IMR-90 (cell line): ENCODE results near the gene ARMH3. TPM values are rescaled to one million over a fixed set of nuclear protein-coding genes. Genes with fewer than 3 reads are reported as not detected.
"Not testable (repeated sequence)": the region's sequence is repeated elsewhere in the genome, so short reads cannot be mapped to it uniquely, and the experiment has no call there.

ENCODE experiments used
- ATAC-seq: fragments of 200-7000 bp; cut with Tn5 transposase; 2 replicates; pipeline ENCODE4 v1.9.1; 2020; ENCODE audit warnings: low read depth, mild to moderate bottlenecking, moderate library complexity
- BruUV-seq: library from RNA; stranded (reverse); fragments of 400-500 nt; replicated peaks from 2 replicates; lab custom pipeline; 2021; lab: Mats Ljungman, UMichigan
- CTCF ChIA-PET: fragments of 300-600 bp; formaldehyde crosslinking; extraction: SDS; loops from one replicate; lab custom pipeline; 2021; ENCODE audit warnings: antibody characterized with exemption; lab: Yijun Ruan, JAX
- POLR2A ChIA-PET: fragments of 300-600 bp; sonication (Branson Sonifier 250); formaldehyde crosslinking; loops from one replicate; lab custom pipeline; 2022; ENCODE audit warnings: antibody characterized with exemption; ENCODE audit not compliant: unreplicated experiment; lab: Charles Lee
- DNase-seq: peaks from one replicate; pipeline ENCODE4 v3.0.0; 2013
- H2AFZ ChIP-seq: replicated peaks from 2 replicates; pipeline ENCODE3; 2013; ENCODE audit warnings: low read length, mild to moderate bottlenecking; ENCODE audit not compliant: poor library complexity
- H2AK5ac ChIP-seq: 2 replicates; pipeline ENCODE4 v1.6.1; 2013; ENCODE audit warnings: low read depth, low read length, inconsistent platforms
- H2AK9ac ChIP-seq: replicated peaks from 2 replicates; pipeline ENCODE3; 2013; ENCODE audit warnings: mild to moderate bottlenecking, low read depth, low read length, moderate library complexity; ENCODE audit not compliant: poor library complexity
- H2BK120ac ChIP-seq: 2 replicates; pipeline ENCODE4 v1.6.1; 2013; ENCODE audit warnings: low read depth, low read length, inconsistent platforms
- H2BK15ac ChIP-seq: 3 replicates; pipeline ENCODE4 v1.6.1; 2013; ENCODE audit warnings: low read depth, low read length, inconsistent platforms
- H2BK20ac ChIP-seq: 2 replicates; pipeline ENCODE4 v1.6.1; 2013; ENCODE audit warnings: low read depth, mild to moderate bottlenecking, inconsistent platforms, low read length, moderate library complexity
- H2BK5ac ChIP-seq: 2 replicates; pipeline ENCODE4 v1.6.1; 2013; ENCODE audit warnings: mild to moderate bottlenecking, low read depth, low read length, inconsistent platforms; ENCODE audit not compliant: poor library complexity, severe bottlenecking
- H3K14ac ChIP-seq: replicated peaks from 2 replicates; pipeline ENCODE4 v1.6.1; 2013; ENCODE audit warnings: low read depth, low read length, inconsistent platforms
- H3K18ac ChIP-seq: 2 replicates; pipeline ENCODE4 v1.6.1; 2013; ENCODE audit warnings: low read depth, low read length, control low read depth
- H3K23ac ChIP-seq: 2 replicates; pipeline ENCODE4 v1.6.1; 2013; ENCODE audit warnings: low read depth, low read length, inconsistent platforms
- H3K27ac ChIP-seq: 2 replicates; pipeline ENCODE4 v1.5.1; 2013; ENCODE audit warnings: mild to moderate bottlenecking, control low read depth, low read length; ENCODE audit not compliant: insufficient read depth
- H3K27me3 ChIP-seq: 2 replicates; pipeline ENCODE4 v1.6.1; 2013; ENCODE audit warnings: low read length; ENCODE audit not compliant: control insufficient read depth, insufficient read depth
- H3K36me3 ChIP-seq: 2 replicates; pipeline ENCODE4 v1.6.1; 2013; ENCODE audit warnings: low read length, mixed read lengths; ENCODE audit not compliant: control insufficient read depth, insufficient read depth
- H3K4ac ChIP-seq: 2 replicates; pipeline ENCODE4 v1.6.1; 2013; ENCODE audit warnings: low read depth, low read length, inconsistent platforms
- H3K4me1 ChIP-seq: 2 replicates; pipeline ENCODE4 v1.6.1; 2013; ENCODE audit warnings: low read length, mixed read lengths; ENCODE audit not compliant: control insufficient read depth, insufficient read depth
- H3K4me2 ChIP-seq: 2 replicates; pipeline ENCODE4 v1.6.1; 2013; ENCODE audit warnings: low read depth, mild to moderate bottlenecking, control low read depth, low read length, moderate library complexity
- H3K4me3 ChIP-seq: 2 replicates; pipeline ENCODE4 v1.5.1; 2013; ENCODE audit warnings: low read depth, mild to moderate bottlenecking, control low read depth, low read length, moderate library complexity; ENCODE audit not compliant: insufficient read depth
- H3K56ac ChIP-seq: 2 replicates; pipeline ENCODE4 v1.6.1; 2013; ENCODE audit warnings: low read length, inconsistent platforms; ENCODE audit not compliant: insufficient read depth; ENCODE audit errors: extremely low read depth
- H3K79me1 ChIP-seq, 2 experiments: 2 replicates each; pipeline ENCODE4 v1.6.1; 2013; ENCODE audit warnings: low read length in 2 of 2, inconsistent platforms in 1 of 2, low read depth in 1 of 2
- H3K9ac ChIP-seq: 2 replicates; pipeline ENCODE4 v1.6.1; 2013; ENCODE audit warnings: low read depth, low read length, control low read depth
- H3K9me1 ChIP-seq: 2 replicates; pipeline ENCODE4 v1.6.1; 2013; ENCODE audit warnings: low read length, inconsistent platforms; ENCODE audit not compliant: insufficient read depth
- H3K9me3 ChIP-seq: 2 replicates; pipeline ENCODE4 v1.6.1; 2013; ENCODE audit warnings: low read length; ENCODE audit not compliant: control insufficient read depth, insufficient read depth
- H4K20me1 ChIP-seq: 2 replicates; pipeline ENCODE4 v1.6.1; 2013; ENCODE audit warnings: low read length, inconsistent platforms; ENCODE audit not compliant: insufficient read depth
- H4K5ac ChIP-seq: 2 replicates; pipeline ENCODE4 v1.6.1; 2013; ENCODE audit warnings: mild to moderate bottlenecking, low read depth, low read length, control low read depth
- H4K8ac ChIP-seq, 2 experiments: 2 replicates each; pipeline ENCODE4 v1.6.1; 2013; ENCODE audit warnings: low read depth in 2 of 2, low read length in 2 of 2, control low read depth in 1 of 2, inconsistent platforms in 1 of 2
- H4K91ac ChIP-seq: 2 replicates; pipeline ENCODE4 v1.6.1; 2013; ENCODE audit warnings: low read depth, low read length, inconsistent platforms; ENCODE audit not compliant: insufficient read depth
- CEBPB ChIP-seq: IDR thresholded peaks from 2 replicates; pipeline ENCODE4 v1.6.1; 2012; ENCODE audit warnings: low read depth, low read length, improper control_type of control experiment
- CHD1 ChIP-seq: IDR thresholded peaks from 2 replicates; pipeline ENCODE4 v1.6.1; 2012; ENCODE audit warnings: low read depth, low read length, improper control_type of control experiment
- MAFK ChIP-seq: IDR thresholded peaks from 2 replicates; pipeline ENCODE4 v1.6.1; 2012; ENCODE audit warnings: low read depth, low read length, improper control_type of control experiment
- MAZ ChIP-seq: IDR thresholded peaks from 2 replicates; pipeline ENCODE4 v1.6.1; 2012; ENCODE audit warnings: low read depth, mild to moderate bottlenecking, low read length, improper control_type of control experiment, moderate library complexity, borderline replicate concordance
- POLR2A ChIP-seq: IDR thresholded peaks from 2 replicates; pipeline ENCODE4 v1.6.1; 2012; ENCODE audit warnings: mild to moderate bottlenecking, low read depth, low read length
- WGBS, 2 experiments: methylation state at CpG; one replicate each; pipeline versions ENCODE4 v1.1.5 to v1.1.7; 2013; ENCODE audit warnings: missing lambda C conversion rate in 2 of 2; ENCODE audit not compliant: insufficient read length in 1 of 2; ENCODE audit errors: extremely low coverage in 2 of 2; 5-methylcytosine and 5-hydroxymethylcytosine counted together
- dilution Hi-C: fragments of 300-500 bp; cut with HindIII; formaldehyde crosslinking; loops from one replicate; pipeline ENCODE4 v1.14.3; 2018; ENCODE audit warnings: low sequenced_read_pairs; ENCODE audit not compliant: unreplicated experiment
- in situ Hi-C: fragments of 300-500 bp; cut with MboI; formaldehyde crosslinking; loops from 3 replicates; pipeline ENCODE4 v1.14.3; 2019; ENCODE audit warnings: low sequenced_read_pairs, inconsistent platforms, mixed read lengths
- intact Hi-C: fragments of 100-400 bp; cut with micrococcal nuclease; formaldehyde crosslinking; loops from 2 replicates; pipeline ENCODE4 v1.10.0; 2022
- polyA plus RNA-seq, 3 experiments: library from polyadenylated mRNA; depleted of rRNA; stranded (reverse); fragments of >200 nt; gene quantifications; 2 replicates each; pipeline ENCODE4 v1.2.3, GENCODE V29; 2012; ENCODE audit warnings: low replicate concordance in 1 of 3
- total RNA-seq: library from RNA; depleted of rRNA; stranded (reverse); fragments of >200 nt; gene quantifications from 2 replicates; pipeline ENCODE4 v1.2.3, GENCODE V29; 2012
- TF ChIP-seq, protein P1 (sequence below): conservative IDR thresholded peaks from 2 replicates; pipeline ENCODE4 v1.5.1; 2012; ENCODE audit warnings: mild to moderate bottlenecking, low read depth, low read length, improper control_type of control experiment

The ARMH3 gene
- total and polyA plus RNA-seq, 2 of the 4 experiments (the other 2 are of a cell fraction) = 12.1 to 13.1 TPM

DNA sequence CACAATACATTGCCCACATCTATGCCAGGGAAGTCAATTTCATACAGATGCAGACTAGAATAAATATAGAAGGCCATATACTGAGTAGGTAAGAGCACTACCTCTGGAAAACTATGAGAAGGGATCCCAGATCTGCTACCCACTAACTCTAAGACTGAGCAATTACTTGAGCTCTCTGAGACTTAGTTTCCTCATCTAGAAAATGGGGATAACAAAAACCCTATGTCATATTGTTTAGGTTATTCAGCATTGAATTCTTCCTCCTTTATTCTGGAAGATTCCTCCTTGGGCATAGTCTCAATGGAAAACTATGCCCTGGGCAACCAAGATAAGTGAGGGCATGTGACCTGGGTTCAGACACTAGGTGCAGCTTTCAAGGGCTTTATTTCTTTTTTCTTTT is 4.0 kb upstream of the ARMH3 start:
- TF ChIP-seq POLR2A = no peak
- TF ChIP-seq MAFK = no peak
- TF ChIP-seq, protein P1, sequence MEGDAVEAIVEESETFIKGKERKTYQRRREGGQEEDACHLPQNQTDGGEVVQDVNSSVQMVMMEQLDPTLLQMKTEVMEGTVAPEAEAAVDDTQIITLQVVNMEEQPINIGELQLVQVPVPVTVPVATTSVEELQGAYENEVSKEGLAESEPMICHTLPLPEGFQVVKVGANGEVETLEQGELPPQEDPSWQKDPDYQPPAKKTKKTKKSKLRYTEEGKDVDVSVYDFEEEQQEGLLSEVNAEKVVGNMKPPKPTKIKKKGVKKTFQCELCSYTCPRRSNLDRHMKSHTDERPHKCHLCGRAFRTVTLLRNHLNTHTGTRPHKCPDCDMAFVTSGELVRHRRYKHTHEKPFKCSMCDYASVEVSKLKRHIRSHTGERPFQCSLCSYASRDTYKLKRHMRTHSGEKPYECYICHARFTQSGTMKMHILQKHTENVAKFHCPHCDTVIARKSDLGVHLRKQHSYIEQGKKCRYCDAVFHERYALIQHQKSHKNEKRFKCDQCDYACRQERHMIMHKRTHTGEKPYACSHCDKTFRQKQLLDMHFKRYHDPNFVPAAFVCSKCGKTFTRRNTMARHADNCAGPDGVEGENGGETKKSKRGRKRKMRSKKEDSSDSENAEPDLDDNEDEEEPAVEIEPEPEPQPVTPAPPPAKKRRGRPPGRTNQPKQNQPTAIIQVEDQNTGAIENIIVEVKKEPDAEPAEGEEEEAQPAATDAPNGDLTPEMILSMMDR = no peak
- TF ChIP-seq CHD1 = no peak
- TF ChIP-seq CEBPB = no peak
- no peak for TF ChIP-seq MAZ
- BruUV-seq = no TSS peak

DNA sequence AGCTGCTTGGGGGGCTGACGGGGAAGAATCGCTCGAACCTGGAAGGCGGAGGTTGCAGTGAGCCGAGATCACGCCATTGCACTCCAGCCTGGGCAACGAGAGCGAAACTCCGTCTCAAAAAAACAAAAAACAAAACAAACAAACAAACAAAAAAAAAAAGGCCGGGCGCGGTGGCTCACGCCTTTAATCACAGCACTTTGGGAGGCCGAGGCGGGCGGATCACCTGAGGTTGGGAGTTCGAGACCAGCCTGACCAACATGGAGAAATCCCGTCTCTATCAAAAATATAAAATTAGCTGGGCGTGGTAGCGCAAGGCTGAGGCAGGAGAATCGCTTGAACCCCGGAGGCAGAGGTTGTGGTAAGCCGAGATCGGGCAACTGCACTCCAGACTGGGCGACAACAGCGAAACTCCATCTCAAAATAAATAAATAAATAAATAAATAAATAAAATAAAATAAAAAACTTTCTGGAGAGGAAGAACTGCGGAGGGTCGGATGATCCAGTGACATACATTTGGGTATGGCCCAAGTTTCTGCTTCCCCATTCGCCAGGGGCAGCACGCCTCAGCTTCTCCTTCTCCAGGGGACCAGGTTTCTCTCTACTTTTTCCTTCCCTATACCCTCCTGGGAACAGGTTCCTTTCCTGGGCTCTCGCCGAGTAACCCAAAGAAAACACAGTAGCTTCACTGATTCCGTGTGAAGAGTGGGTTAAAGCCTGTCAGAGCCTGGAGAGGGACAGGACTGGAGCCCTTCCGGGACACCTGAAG is 909 bp downstream of the ARMH3 start:
- peak overlapping the region; percentile 82 for H3K4me3 ChIP-seq
- H4K91ac ChIP-seq = peak overlapping the region; percentile 53
- H2AK5ac ChIP-seq = peak overlapping the region; percentile 41; the same call in 1 of the 2 replicates
- ChIA-PET POLR2A (interaction anchor here (0.6 kb wide), 1 partner anchor 58 kb away, joined by 31 read pairs; no protein-coding TSS in a partner anchor), CTCF (interaction anchor here (0.5 to 1.3 kb wide), 3 partner anchors 165 to 211 kb away, joined by 3 to 4 read pairs (median 3); no protein-coding TSS in a partner anchor)
- ATAC-seq, H2BK20ac ChIP-seq, H3K4me1 ChIP-seq, BruUV-seq, dilution Hi-C loops, in situ Hi-C loops, H3K9me1 ChIP-seq, H4K20me1 ChIP-seq, H2BK15ac ChIP-seq, H3K27me3 ChIP-seq, intact Hi-C loops, H3K9me3 ChIP-seq, H3K36me3 ChIP-seq: not testable (repeated sequence)
- H2AK9ac ChIP-seq = peak overlapping the region; percentile 85
- H2BK120ac ChIP-seq = peak overlapping the region; percentile 24; the same call in 1 of the 2 replicates
- 80% methylated on average over 6 of the region's 34 CpGs; no CpG with 5 or more reads in 1 of the 2 experiments for WGBS, 2 experiments
- peak overlapping the region; percentile 23 to 85 for H4K8ac ChIP-seq
- peak overlapping the region; percentile 98 for H2AFZ ChIP-seq
- H3K4ac ChIP-seq = peak overlapping the region; percentile 86
- H3K56ac ChIP-seq = peak overlapping the region; percentile 7
- peak overlapping the region; percentile 93 for H2BK5ac ChIP-seq
- H3K9ac ChIP-seq = peak overlapping the region; percentile 85
- H3K27ac ChIP-seq = peak overlapping the region; percentile 88
- peak; percentile 15 for DNase-seq
- peak overlapping the region; percentile 99 for H3K4me2 ChIP-seq
- peak overlapping the region; percentile 68 for H3K18ac ChIP-seq
- peak overlapping the region; percentile 49; the same call in 1 of the 2 replicates for H3K23ac ChIP-seq
- H3K79me1 ChIP-seq = peaks cover 12 to 48% of the 10 kb centered on the region in 2 experiments
- peak overlapping the region; percentile 62 for H3K14ac ChIP-seq
- peak overlapping the region; percentile 58 for H4K5ac ChIP-seq

More for the DNA sequence above, 4.0 kb upstream of the ARMH3 start:
- H3K9ac ChIP-seq = no peak overlapping the region
- H2BK15ac ChIP-seq = no peak overlapping the region
- H3K4ac ChIP-seq = no peak overlapping the region
- H3K27ac ChIP-seq = no peak overlapping the region
- H4K5ac ChIP-seq = no peak overlapping the region
- in situ Hi-C loops (no loop called here), intact Hi-C loops (no loop called here), dilution Hi-C loops (no loop called here)
- no peak overlapping the region for H3K4me3 ChIP-seq
- no peak for DNase-seq
- no peak overlapping the region for H2AK9ac ChIP-seq
- H3K4me2 ChIP-seq = no peak overlapping the region
- no peaks in the 10 kb centered on the region for H3K27me3 ChIP-seq
- no peaks in the 10 kb centered on the region for H3K9me3 ChIP-seq
- no peak for ATAC-seq
- H4K91ac ChIP-seq = no peak overlapping the region
- no peak overlapping the region for H2BK120ac ChIP-seq
- no peak overlapping the region for H2BK20ac ChIP-seq
- H4K8ac ChIP-seq = no peak overlapping the region
- H3K23ac ChIP-seq = no peak overlapping the region
- no peak overlapping the region for H2AFZ ChIP-seq
- no peaks in the 10 kb centered on the region for H3K36me3 ChIP-seq
- H2BK5ac ChIP-seq = no peak overlapping the region
- no peak overlapping the region for H3K18ac ChIP-seq
- no peak overlapping the region for H2AK5ac ChIP-seq
- H3K9me1 ChIP-seq = peaks cover 6% of the 10 kb centered on the region
- CTCF ChIA-PET = no interaction called here
- no peaks in the 10 kb centered on the region for H4K20me1 ChIP-seq
- H3K56ac ChIP-seq = no peak overlapping the region
- POLR2A ChIA-PET = no interaction called here
- peaks cover 5 to 7% of the 10 kb centered on the region in 2 experiments; a peak in 3 of 4 replicates for H3K79me1 ChIP-seq
- peaks cover 8% of the 10 kb centered on the region for H3K4me1 ChIP-seq
- H3K14ac ChIP-seq = no peak overlapping the region
